Measurements from ENCODE around the gene CADM2.

The CADM2 gene

DNA sequence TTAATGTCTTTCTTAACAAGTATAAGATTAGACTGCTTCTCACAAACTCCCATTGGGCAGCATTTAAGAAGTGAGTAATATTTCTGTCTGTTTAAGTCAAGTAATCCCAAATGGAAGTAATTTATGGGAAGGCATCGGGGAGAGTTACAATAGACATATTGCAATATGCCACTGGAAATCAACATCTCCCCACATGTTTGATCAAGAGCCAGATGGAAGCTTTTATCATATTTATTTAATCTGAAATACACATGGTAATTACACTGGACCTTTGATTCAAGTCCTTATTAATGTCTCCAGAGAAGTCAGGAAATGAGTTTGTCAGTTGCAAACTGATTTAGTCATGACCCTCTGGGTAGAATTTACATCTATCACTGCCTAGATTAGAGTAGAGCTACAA, 1088.4 kb downstream of the CADM2 start:
- no peak for DNase-seq

DNA sequence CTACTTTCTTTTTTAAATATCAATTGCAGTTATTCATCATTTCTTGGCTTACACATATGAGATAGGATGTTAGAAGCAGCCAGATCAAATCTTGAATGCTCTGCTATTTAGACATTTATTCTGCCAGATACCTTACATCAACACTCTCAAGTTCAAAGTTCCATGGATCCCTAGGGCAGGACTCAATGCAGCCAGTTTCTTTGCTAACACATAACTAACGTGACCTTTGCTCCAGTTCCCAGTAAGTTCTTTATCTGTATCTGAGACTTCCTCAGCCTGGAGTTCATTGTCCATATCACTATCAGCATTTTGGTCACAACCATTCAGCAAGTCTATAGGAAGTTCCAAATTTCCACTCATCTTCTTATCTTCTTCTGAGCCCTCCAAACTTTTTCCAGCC, 1092.3 kb downstream of the CADM2 start:
- no peak for DNase-seq

DNA sequence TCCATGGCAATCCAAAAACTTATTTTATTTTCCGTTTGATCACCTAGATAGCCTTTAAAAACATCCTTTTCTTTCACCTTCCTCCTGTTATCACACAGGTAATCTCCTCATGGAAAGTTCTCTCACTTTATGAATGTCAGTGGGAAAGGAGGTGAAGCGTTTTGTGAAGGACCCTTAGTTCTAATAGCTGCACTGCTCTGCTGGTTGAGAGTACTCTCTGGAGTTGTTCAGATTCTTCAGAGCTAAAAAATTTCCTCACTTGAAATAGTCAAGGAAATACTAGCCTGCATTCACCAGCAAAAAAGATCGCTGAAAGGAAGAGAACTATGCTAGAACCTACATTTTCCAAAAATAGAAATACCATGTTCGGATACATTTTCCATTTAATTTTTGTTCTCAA, 1097.2 kb downstream of the CADM2 start:
- DNase-seq: no peak

DNA sequence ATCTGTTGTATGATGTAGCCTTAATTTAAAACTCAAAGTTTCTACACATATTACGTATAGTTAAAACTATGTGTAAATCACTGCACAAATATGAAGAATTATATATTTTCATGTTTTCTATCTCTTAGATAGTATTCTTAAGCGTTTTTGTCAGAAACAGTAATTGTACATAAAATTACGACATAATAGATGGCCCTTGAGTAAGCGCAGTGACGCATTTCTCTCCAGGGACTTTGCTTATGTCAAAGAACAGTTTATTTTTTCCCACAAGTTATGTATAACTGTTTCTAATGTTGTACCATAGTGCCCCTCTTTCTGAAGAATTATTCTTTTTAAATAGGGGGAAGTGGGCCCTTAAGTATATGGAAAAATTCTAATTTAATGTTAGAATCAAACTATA, 1098.2 kb downstream of the CADM2 start:
- DNase-seq: no peak

DNA sequence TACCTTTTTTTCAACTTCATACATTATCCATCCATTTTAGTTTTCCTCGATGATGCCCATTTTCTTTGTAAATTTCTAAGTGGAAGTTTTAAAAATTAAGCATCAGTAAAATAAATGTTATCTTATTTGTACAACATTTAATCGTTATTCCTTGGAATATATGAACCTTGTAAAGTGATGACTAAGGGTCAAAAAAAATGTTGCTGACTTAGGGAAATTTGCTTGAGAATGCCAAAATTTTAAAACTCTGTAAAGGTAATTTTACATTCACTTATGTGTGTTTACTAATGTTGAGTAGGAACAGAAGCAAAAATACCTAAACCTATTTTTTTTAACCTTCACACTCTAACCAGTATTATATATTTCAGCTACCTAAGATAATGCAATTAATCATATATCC, 1115.0 kb downstream of the CADM2 start:
- DNase-seq: no peak

DNA sequence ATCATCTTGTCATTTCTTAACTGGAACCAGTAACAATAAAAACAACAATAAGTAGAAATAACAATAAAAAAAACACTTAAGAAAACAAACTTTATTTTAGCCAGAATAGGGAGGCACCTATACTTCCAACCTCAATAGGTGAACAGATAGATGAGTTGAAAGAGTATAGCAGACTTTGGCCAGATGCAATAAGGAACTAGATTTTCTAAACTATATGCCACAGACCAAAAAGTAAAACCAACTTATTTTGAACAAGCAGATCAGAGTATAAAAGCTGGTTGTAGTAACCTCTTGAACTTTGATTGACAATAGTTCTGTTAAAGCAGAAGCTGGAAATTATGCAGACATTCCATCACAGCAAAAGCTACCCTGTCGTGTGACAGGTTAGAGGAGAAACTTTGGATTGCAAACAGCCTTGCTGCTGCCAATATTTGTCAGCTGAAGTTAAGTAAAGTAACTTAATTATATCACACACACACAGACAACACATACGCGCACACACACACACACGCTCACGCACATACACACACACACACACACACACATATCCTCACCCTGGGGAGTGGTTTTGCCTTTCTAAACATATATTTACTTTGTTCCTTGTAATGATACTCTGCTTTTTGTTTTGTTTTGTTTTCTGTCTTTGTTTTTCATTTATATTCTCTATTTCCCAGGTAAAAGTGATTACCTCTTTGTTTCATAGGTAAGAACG, 1128.5 kb downstream of the CADM2 start:
- DNase-seq: no peak

DNA sequence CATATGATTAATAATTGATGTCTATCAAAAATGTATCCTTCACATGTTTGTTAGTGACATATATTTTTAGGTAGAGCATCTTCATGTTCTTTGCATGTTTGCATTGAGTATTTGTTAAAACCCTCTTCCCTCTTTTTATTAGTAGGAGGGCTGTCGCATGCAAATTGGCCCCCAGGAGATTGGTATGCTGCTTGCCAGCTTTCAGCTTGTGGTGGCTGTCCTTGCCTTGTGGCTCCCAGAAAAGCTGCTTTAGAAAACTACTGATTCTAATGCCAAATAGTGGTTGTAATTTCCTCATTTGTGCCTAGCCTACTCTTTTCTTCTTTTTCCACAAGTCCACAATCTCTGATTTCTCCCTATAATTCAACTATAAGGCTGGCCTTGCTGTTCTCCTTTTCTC, 1145.4 kb downstream of the CADM2 start:
- DNase-seq: no peak

DNA sequence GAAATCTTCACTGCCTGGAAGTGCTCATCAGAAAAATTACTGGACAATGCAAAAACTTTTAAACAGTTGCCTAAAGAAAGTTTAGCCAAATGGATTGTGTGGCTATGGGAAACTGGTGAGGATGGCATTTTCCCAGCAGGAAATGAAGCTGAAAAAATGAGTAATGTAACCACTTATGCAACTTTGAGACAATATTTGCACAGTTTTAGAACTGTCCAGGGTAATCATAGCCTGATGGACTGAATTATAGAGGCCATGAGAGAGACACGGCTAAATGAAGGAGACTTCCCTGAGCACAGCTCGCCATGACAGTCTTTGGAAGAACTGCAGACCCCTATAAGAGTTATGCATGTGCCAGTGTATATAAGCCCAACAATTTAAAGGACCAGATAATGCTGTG, 1150.6 kb downstream of the CADM2 start:
- no peak for DNase-seq
